T47D (cell line): ENCODE measurements around the gene ENDOG.
"Not testable (repeated sequence)": the region's sequence is repeated elsewhere in the genome, so short reads cannot be mapped to it uniquely, and the experiment has no call there.

ENCODE experiments used
- DNase-seq, 2 experiments: peaks; one replicate each; pipeline versions ENCODE4 v3.0.0 to v3.0.0-alpha.2; 2011 to 2012; ENCODE audit warnings: low read depth in 1 of 2, low spot score in 1 of 2
- JUND ChIP-seq: IDR thresholded peaks from 2 replicates; pipeline ENCODE4 v1.6.1; 2012; ENCODE audit warnings: low read depth
- in situ Hi-C: cut with HindIII; loops from 2 replicates; pipeline ENCODE4 v1.10.0; 2016; ENCODE audit warnings: low sequenced_read_pairs, low pct_unique_long_range_greater_than_20kb

ENDOG gene

GRCh38 chr9:128818099-128818838 lies at the start of gene ENDOG:
Gene ENDOG, plus strand, starts transcription at chr9:128818500. Its CDS starts 185 bp downstream, at chr9:128818685.
- in situ Hi-C loops = no loop called here
- TF ChIP-seq JUND = no peak
- peak; percentile 99 to 100 for DNase-seq

- no peak for TF ChIP-seq JUND
- in situ Hi-C loops = no loop called here
- DNase-seq = no peak
Measured at GRCh38 chr9:128768606-128769005, 49.7 kb upstream of the ENDOG start.

GRCh38 chr9:128770286-128771030 lies 47.8 kb upstream of the ENDOG start:
- TF ChIP-seq JUND = no peak
- DNase-seq = no peak
- in situ Hi-C loops = no loop called here

- no peak for TF ChIP-seq JUND
- in situ Hi-C loops = no loop called here
- peak; percentile 36 to 50 for DNase-seq
Measured at GRCh38 chr9:128771094-128771721, 47.1 kb upstream of the ENDOG start.

- in situ Hi-C loops = no loop called here
- TF ChIP-seq JUND = no peak
- DNase-seq = peak; percentile 96 to 99
Measured at GRCh38 chr9:128771745-128772519, 46.4 kb upstream of the ENDOG start, which contains the start of gene ZER1. Gene ZER1, minus strand, starts transcription at chr9:128771927. Its CDS starts 16,362 bp downstream, at chr9:128755565.

- in situ Hi-C loops = no loop called here
- no peak for TF ChIP-seq JUND
- no peak for DNase-seq
Measured at GRCh38 chr9:128773049-128773448, 45.3 kb upstream of the ENDOG start.

- no peak for TF ChIP-seq JUND
- in situ Hi-C loops = no loop called here
- no peak for DNase-seq
Measured at GRCh38 chr9:128774804-128775203, 43.5 kb upstream of the ENDOG start.

GRCh38 chr9:128780093-128780492 lies 38.2 kb upstream of the ENDOG start:
- DNase-seq, in situ Hi-C loops: not testable (repeated sequence)

GRCh38 chr9:128781187-128782070 lies 36.9 kb upstream of the ENDOG start:
- in situ Hi-C loops = no loop called here
- DNase-seq = no peak
- TF ChIP-seq JUND = no peak

GRCh38 chr9:128782669-128783068 lies 35.6 kb upstream of the ENDOG start:
- no peak for TF ChIP-seq JUND
- in situ Hi-C loops = no loop called here
- DNase-seq = no peak

- DNase-seq = no peak
- in situ Hi-C loops = no loop called here
- no peak for TF ChIP-seq JUND
Measured at GRCh38 chr9:128785427-128785826, 32.9 kb upstream of the ENDOG start.
